HEK293 (cell line): ENCODE results near the gene MBNL2.

ENCODE experiments used
- CTCF ChIA-PET: fragments of 350-600 bp; formaldehyde crosslinking; extraction: SDS; loops from one replicate; lab custom pipeline; 2021; ENCODE audit warnings: antibody characterized with exemption; lab: Yijun Ruan, JAX
- POLR2A ChIA-PET: fragments of 300-600 bp; formaldehyde crosslinking; extraction: SDS; loops from one replicate; lab custom pipeline; 2020; ENCODE audit warnings: antibody characterized with exemption, inconsistent platforms; lab: Yijun Ruan, JAX
- H3K27ac ChIP-seq: fragments of 200-500 bp; sonication (Bioruptor generic); 2 replicates; pipeline ENCODE4 v1.5.1; 2014; ENCODE audit warnings: low read depth, low read length, control low read depth, inconsistent platforms; ENCODE audit errors: extremely low read depth
- H3K36me3 ChIP-seq, 2 experiments: fragments of 200-500 bp in 1 of 2; sonication (Bioruptor generic) in 1 of 2; 1 replicate in 1 of 2; 2 replicates in 1 of 2; pipeline ENCODE4 v1.5.1; 2014 to 2017; ENCODE audit warnings: inconsistent platforms in 2 of 2, low read length in 2 of 2; ENCODE audit not compliant: control insufficient read depth in 2 of 2, insufficient read depth in 1 of 2
- H3K4me1 ChIP-seq: fragments of 200-500 bp; sonication (Bioruptor generic); 2 replicates; pipeline ENCODE4 v1.5.1; 2014; ENCODE audit warnings: mild to moderate bottlenecking, low read length, inconsistent platforms; ENCODE audit not compliant: control insufficient read depth, insufficient read depth
- H3K4me3 ChIP-seq: 2 replicates; pipeline ENCODE4 v1.5.1; 2011; ENCODE audit warnings: low read depth, mild to moderate bottlenecking, control low read depth, low read length, moderate library complexity
- H3K9me3 ChIP-seq: fragments of 200-500 bp; sonication (Bioruptor generic); 2 replicates; pipeline ENCODE4 v1.5.1; 2014; ENCODE audit warnings: low read depth, low read length, inconsistent platforms; ENCODE audit not compliant: control insufficient read depth, insufficient read depth
- BCL11B ChIP-seq: fragments of 450-650 bp; formaldehyde crosslinking; IDR thresholded peaks from 2 replicates; pipeline ENCODE4 v1.5.1; 2016; ENCODE audit warnings: low read depth, missing biosample characterization, missing genetic modification characterization
- CTCF ChIP-seq: fragments of 450-650 bp; formaldehyde crosslinking; IDR thresholded peaks from 2 replicates; pipeline ENCODE4 v1.5.1; 2016; ENCODE audit warnings: missing biosample characterization, missing genetic modification characterization
- KLF10 ChIP-seq: fragments of 450-650 bp; IDR thresholded peaks from 2 replicates; pipeline ENCODE4 v1.5.1; 2018; ENCODE audit warnings: missing biosample characterization, mild to moderate bottlenecking, missing genetic modification characterization
- OSR2 ChIP-seq: fragments of 450-650 bp; formaldehyde crosslinking; IDR thresholded peaks from 2 replicates; pipeline ENCODE4 v1.5.1; 2016; ENCODE audit warnings: missing biosample characterization, missing genetic modification characterization
- PRDM1 ChIP-seq: fragments of 450-650 bp; formaldehyde crosslinking; IDR thresholded peaks from 2 replicates; pipeline ENCODE4; 2016; ENCODE audit warnings: missing biosample characterization, missing genetic modification characterization
- PRDM6 ChIP-seq: fragments of 450-650 bp; formaldehyde crosslinking; IDR thresholded peaks from 2 replicates; pipeline ENCODE4 v1.5.1; 2017; ENCODE audit warnings: missing biosample characterization, missing genetic modification characterization
- ZBTB20 ChIP-seq: fragments of 450-650 bp; formaldehyde crosslinking; IDR thresholded peaks from 2 replicates; pipeline ENCODE4 v1.5.1; 2016; ENCODE audit warnings: missing biosample characterization, missing genetic modification characterization
- ZBTB21 ChIP-seq: fragments of 450-650 bp; formaldehyde crosslinking; IDR thresholded peaks from 2 replicates; pipeline ENCODE4 v1.5.1; 2017; ENCODE audit warnings: missing biosample characterization, missing genetic modification characterization
- ZFP37 ChIP-seq: fragments of 450-650 bp; formaldehyde crosslinking; IDR thresholded peaks from 2 replicates; pipeline ENCODE4 v1.5.1; 2016; ENCODE audit warnings: missing biosample characterization, missing genetic modification characterization
- ZFP41 ChIP-seq: fragments of 450-650 bp; formaldehyde crosslinking; IDR thresholded peaks from 2 replicates; pipeline ENCODE4 v1.5.1; 2016; ENCODE audit warnings: missing biosample characterization, missing genetic modification characterization, borderline replicate concordance
- ZNF112 ChIP-seq: fragments of 450-650 bp; formaldehyde crosslinking; IDR thresholded peaks from 2 replicates; pipeline ENCODE4 v1.5.0; 2017; ENCODE audit warnings: missing biosample characterization, missing genetic modification characterization
- ZNF157 ChIP-seq: fragments of 450-650 bp; formaldehyde crosslinking; IDR thresholded peaks from 2 replicates; pipeline ENCODE4 v1.5.1; 2016; ENCODE audit warnings: missing biosample characterization, missing genetic modification characterization
- ZNF223 ChIP-seq: fragments of 450-650 bp; formaldehyde crosslinking; IDR thresholded peaks from 2 replicates; pipeline ENCODE4 v1.5.1; 2016; ENCODE audit warnings: missing biosample characterization, missing genetic modification characterization
- ZNF302 ChIP-seq: fragments of 450-650 bp; formaldehyde crosslinking; IDR thresholded peaks from 2 replicates; pipeline ENCODE4 v1.5.1; 2016; ENCODE audit warnings: missing biosample characterization, missing genetic modification characterization, low read depth
- ZNF335 ChIP-seq: fragments of 450-650 bp; formaldehyde crosslinking; conservative IDR thresholded peaks from 2 replicates; pipeline ENCODE4 v1.5.1; 2016; ENCODE audit warnings: missing biosample characterization, missing genetic modification characterization
- ZNF391 ChIP-seq: fragments of 450-650 bp; formaldehyde crosslinking; IDR thresholded peaks from 2 replicates; pipeline ENCODE4 v1.5.1; 2016; ENCODE audit warnings: low read depth, missing biosample characterization, missing genetic modification characterization, borderline replicate concordance
- ZNF416 ChIP-seq: fragments of 450-650 bp; formaldehyde crosslinking; IDR thresholded peaks from 2 replicates; pipeline ENCODE4 v1.5.1; 2016; ENCODE audit warnings: missing biosample characterization, missing genetic modification characterization
- ZNF501 ChIP-seq: fragments of 450-650 bp; formaldehyde crosslinking; IDR thresholded peaks from 2 replicates; pipeline ENCODE4 v1.5.1; 2016; ENCODE audit warnings: missing biosample characterization, missing genetic modification characterization
- ZNF530 ChIP-seq: fragments of 450-650 bp; formaldehyde crosslinking; IDR thresholded peaks from 2 replicates; pipeline ENCODE4 v1.5.1; 2016; ENCODE audit warnings: low read depth, missing biosample characterization, missing genetic modification characterization
- ZNF544 ChIP-seq: fragments of 450-650 bp; formaldehyde crosslinking; IDR thresholded peaks from 2 replicates; pipeline ENCODE4 v1.5.0; 2017; ENCODE audit warnings: missing biosample characterization, missing genetic modification characterization
- ZNF747 ChIP-seq: fragments of 450-650 bp; formaldehyde crosslinking; IDR thresholded peaks from 2 replicates; pipeline ENCODE4 v1.5.1; 2016; ENCODE audit warnings: missing biosample characterization, missing genetic modification characterization
- TF ChIP-seq, protein P1 (sequence below): fragments of 450-650 bp; formaldehyde crosslinking; IDR thresholded peaks from 2 replicates; pipeline ENCODE4 v1.5.1; 2016; ENCODE audit warnings: missing biosample characterization, missing genetic modification characterization
- TF ChIP-seq, protein P2 (sequence below): fragments of 450-650 bp; formaldehyde crosslinking; IDR thresholded peaks from 2 replicates; pipeline ENCODE4 v1.5.1; 2016; ENCODE audit warnings: missing biosample characterization, missing genetic modification characterization
- TF ChIP-seq, protein P3 (sequence below): fragments of 450-650 bp; formaldehyde crosslinking; IDR thresholded peaks from 2 replicates; pipeline ENCODE4 v1.5.1; 2016; ENCODE audit warnings: missing biosample characterization, missing genetic modification characterization

MBNL2 gene

DNA sequence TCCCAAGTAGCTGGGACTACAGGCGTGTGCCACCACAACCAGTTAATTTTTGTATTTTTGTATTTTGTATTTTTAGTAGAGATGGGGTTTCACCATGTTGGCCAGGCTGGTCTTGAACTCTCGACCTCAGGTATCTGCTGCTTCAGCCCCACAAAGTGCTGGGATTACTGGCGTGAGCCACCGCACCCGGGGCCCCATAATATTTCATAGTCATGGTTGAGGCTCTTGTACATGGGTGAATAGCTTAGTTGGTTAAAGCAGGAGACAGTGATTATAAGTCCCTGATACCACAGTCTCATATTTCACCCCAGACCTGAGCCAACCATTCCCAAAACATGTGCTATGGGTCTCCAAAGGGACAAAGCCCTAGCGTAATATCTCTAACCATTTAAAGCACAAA is 26.1 kb downstream of the MBNL2 start (continued):
- TF ChIP-seq ZBTB21 (tag by site-specific recombination) (no peak), ZNF157 (tag by site-specific recombination) (no peak), ZNF530 (tag by site-specific recombination) (no peak), ZNF416 (tag by site-specific recombination) (no peak), PRDM1 (tag by site-specific recombination) (no peak), ZNF544 (tag by site-specific recombination) (no peak), ZBTB20 (tag by site-specific recombination) (peak; percentile 91), ZNF391 (no peak; the same call in 1 of the 2 replicates), ZNF747 (tag by site-specific recombination) (no peak), ZFP41 (tag by site-specific recombination) (no peak), ZFP37 (no peak; the same call in 1 of the 2 replicates), CTCF (tag by site-specific recombination) (no peak), OSR2 (tag by site-specific recombination) (peak; percentile 82), KLF10 (no peak)
- TF ChIP-seq, protein P1, sequence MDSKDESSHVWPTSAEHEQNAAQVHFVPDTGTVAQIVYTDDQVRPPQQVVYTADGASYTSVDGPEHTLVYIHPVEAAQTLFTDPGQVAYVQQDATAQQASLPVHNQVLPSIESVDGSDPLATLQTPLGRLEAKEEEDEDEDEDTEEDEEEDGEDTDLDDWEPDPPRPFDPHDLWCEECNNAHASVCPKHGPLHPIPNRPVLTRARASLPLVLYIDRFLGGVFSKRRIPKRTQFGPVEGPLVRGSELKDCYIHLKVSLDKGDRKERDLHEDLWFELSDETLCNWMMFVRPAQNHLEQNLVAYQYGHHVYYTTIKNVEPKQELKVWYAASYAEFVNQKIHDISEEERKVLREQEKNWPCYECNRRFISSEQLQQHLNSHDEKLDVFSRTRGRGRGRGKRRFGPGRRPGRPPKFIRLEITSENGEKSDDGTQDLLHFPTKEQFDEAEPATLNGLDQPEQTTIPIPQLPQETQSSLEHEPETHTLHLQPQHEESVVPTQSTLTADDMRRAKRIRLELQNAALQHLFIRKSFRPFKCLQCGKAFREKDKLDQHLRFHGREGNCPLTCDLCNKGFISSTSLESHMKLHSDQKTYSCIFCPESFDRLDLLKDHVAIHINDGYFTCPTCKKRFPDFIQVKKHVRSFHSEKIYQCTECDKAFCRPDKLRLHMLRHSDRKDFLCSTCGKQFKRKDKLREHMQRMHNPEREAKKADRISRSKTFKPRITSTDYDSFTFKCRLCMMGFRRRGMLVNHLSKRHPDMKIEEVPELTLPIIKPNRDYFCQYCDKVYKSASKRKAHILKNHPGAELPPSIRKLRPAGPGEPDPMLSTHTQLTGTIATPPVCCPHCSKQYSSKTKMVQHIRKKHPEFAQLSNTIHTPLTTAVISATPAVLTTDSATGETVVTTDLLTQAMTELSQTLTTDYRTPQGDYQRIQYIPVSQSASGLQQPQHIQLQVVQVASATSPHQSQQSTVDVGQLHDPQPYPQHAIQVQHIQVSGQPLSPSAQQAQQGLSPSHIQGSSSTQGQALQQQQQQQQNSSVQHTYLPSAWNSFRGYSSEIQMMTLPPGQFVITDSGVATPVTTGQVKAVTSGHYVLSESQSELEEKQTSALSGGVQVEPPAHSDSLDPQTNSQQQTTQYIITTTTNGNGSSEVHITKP (tag by site-specific recombination): peak; percentile 65
- TF ChIP-seq, protein P2, sequence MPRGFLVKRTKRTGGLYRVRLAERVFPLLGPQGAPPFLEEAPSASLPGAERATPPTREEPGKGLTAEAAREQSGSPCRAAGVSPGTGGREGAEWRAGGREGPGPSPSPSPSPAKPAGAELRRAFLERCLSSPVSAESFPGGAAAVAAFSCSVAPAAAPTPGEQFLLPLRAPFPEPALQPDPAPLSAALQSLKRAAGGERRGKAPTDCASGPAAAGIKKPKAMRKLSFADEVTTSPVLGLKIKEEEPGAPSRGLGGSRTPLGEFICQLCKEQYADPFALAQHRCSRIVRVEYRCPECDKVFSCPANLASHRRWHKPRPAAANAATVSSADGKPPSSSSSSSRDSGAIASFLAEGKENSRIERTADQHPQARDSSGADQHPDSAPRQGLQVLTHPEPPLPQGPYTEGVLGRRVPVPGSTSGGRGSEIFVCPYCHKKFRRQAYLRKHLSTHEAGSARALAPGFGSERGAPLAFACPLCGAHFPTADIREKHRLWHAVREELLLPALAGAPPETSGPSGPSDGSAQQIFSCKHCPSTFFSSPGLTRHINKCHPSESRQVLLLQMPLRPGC (tag by site-specific recombination): no peak; the same call in 1 of the 2 replicates
- TF ChIP-seq, protein P3, sequence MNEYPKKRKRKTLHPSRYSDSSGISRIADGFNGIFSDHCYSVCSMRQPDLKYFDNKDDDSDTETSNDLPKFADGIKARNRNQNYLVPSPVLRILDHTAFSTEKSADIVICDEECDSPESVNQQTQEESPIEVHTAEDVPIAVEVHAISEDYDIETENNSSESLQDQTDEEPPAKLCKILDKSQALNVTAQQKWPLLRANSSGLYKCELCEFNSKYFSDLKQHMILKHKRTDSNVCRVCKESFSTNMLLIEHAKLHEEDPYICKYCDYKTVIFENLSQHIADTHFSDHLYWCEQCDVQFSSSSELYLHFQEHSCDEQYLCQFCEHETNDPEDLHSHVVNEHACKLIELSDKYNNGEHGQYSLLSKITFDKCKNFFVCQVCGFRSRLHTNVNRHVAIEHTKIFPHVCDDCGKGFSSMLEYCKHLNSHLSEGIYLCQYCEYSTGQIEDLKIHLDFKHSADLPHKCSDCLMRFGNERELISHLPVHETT (tag by site-specific recombination): peak; percentile 59; the same call in 1 of the 2 replicates
- TF ChIP-seq, all 188 proteins: peak for 29

- H3K27ac ChIP-seq: no peak overlapping the region
- ChIA-PET POLR2A (interaction anchor here (0.9 kb wide), 1 partner anchor 27 kb away, joined by 3 read pairs; the partner anchor contains the start of gene MBNL2), CTCF (interaction anchor here (1.5 to 1.8 kb wide), 2 partner anchors 27 to 139 kb away, joined by 3 to 4 read pairs; partner anchors contain the start of gene MBNL2)
- H3K36me3 ChIP-seq: no peaks in the 10 kb centered on the region
- H3K9me3 ChIP-seq: no peaks in the 10 kb centered on the region
- H3K4me1 ChIP-seq: peaks cover 18% of the 10 kb centered on the region
- no peak overlapping the region for H3K4me3 ChIP-seq
- TF ChIP-seq ZNF223 (tag by site-specific recombination): no peak
- TF ChIP-seq ZNF335 (tag by site-specific recombination): no peak
- TF ChIP-seq ZNF112 (tag by site-specific recombination): no peak
- no peak for TF ChIP-seq ZNF544 (tag by site-specific recombination)
- TF ChIP-seq ZNF501 (tag by site-specific recombination): no peak
- TF ChIP-seq ZBTB21 (tag by site-specific recombination): no peak
- TF ChIP-seq BCL11B (tag by site-specific recombination): 0 out of 2 replicates have a peak, but pooled peaks have one; percentile 18
- TF ChIP-seq PRDM6 (tag by site-specific recombination): peak; percentile 96
- no peak for TF ChIP-seq ZNF302 (tag by site-specific recombination)
Observed at GRCh38 chr13:97249093-97249795, 27.1 kb downstream of the MBNL2 start.
